NCI-H69 (cell line): ENCODE results near the gene TMEM219.
A peak's percentile ranks its signal among the peaks of the same experiment; 100 is the strongest.
"Not testable (repeated sequence)": the region's sequence is repeated elsewhere in the genome, so short reads cannot be mapped to it uniquely, and the experiment has no call there.

Experiments
- DNase-seq: peaks from one replicate; lab custom pipeline; 2025; lab: John Stamatoyannopoulos, UW

TMEM219 gene

DNA sequence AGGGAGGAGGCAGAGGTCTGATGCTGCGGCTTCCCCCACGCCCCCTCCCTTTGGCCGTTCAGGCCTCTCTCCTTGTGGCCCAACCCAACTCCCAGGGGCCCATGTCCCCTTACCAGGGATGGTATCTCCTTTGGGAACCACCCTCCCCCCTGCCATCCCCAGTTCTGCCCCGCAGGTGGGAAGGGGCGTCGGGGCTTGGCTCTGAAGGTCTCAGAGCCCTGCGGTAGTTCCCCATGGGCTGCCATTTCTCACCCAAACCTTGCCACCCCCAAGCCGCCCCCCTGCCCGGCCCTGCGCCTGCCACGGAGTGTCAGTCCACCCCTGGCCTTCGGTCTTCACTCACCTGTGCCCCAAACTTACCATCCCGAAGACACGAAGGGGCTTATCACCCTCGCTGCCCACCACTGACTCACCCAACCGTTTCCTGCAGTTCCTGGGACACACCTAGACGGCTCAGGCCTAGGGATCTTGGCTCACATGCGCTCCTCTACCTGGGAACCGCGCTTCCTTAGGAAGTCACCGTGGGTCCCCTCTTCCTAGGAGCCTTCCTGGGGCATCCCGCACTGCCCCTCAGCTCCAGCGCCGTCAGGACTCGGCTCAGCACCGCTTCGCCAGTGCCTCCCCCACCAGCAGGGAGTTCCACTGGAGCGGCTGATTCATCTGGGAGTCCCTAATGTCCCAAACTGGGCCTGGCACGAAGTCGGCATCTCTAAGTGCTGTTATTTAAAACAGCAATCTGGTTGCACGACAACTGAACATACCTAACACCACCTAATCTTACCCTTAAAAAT is 50.0 kb downstream of the TMEM219 start:
- DNase-seq = no peak

DNA sequence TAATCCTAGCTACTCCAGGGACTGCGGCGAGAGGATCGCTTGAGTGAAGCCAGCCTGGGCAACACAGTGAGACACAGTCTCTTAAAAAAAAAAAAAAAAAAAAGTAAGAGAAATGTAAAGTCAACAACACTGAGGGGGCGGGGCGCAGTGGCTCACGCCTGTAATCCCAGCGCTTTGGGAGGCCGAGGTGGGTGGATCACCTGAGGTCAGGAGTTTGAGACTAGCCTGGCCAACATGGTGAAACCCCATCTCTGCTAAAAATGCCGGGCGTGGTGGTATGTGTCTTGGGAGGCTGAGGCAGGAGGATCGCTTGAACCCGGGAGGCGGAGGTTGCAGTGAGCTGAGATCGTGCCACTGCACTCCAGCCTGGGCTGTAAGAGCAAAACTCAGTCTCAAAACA is 50.7 kb downstream of the TMEM219 start:
- not testable (repeated sequence) for DNase-seq

DNA sequence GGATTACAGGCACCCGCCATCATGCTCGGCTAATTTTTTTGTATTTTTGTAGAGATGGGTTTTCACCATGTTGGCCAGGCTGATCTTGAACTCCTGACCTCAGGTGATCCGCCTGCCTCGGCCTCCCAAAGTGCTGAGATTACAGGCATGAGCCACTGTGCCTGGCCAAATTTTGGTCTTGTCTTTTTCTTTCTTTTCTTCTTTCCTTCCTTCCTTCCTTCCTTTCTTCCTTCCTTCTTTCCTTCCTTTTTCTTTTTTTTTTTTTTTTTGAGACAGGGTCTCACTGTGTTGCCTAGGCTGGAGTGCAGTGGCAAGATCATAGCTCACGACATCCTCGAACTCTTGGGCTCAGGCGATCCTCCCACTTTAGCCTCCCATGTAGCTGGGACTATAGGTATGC is 53.6 kb downstream of the TMEM219 start:
- DNase-seq = not testable (repeated sequence)

DNA sequence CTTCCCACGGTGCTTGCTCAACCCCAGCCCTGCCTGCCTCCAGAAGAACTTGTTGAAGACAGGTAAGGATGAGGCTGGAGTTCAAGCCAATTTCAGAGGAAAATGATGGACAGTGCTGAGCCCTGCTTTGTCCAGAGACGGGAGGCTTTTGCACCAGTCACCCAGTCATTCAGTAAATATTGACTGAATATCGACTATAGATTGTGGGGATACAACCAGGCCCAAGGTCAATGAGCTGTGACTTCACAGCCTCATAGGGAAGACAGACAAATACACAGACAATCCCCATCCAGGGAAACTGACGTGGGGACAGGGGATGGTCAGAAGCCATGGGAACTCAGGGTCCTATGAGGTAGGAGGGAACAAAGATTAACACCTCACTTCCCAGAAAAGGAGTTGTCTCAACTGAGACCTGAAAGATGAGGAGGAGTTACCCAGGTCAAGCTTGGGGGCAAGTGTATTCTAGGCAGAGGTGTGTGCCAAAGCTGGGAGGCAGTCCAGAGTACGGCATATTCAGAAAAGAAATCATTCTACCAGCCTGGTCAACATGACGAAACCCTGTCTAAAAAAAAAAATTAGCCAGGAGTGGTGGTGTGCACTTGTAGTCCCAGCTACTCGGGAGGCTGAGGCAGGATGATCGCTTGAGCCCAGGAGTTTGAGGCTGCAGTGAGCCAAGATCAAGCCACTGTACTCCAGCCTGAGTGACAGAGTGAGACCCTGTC is 54.8 kb downstream of the TMEM219 start:
- no peak for DNase-seq

DNA sequence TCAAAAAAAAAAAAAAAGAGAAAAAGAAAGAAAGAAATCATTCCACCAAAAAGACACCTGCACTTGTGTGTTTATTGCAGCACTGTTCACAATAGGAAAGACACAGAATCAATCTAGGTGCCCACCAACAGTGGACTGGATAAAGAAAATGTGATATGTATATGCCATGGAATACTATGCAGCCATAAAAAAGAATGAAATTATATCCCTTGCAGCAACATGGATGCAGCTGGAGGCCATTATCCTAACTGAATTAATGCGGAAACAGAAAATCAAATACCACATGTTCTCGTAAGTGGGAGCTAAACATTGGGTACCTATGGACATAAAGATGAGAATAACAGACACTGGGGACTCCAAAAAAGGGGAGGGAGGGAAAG is 55.4 kb downstream of the TMEM219 start:
- DNase-seq = no peak

DNA sequence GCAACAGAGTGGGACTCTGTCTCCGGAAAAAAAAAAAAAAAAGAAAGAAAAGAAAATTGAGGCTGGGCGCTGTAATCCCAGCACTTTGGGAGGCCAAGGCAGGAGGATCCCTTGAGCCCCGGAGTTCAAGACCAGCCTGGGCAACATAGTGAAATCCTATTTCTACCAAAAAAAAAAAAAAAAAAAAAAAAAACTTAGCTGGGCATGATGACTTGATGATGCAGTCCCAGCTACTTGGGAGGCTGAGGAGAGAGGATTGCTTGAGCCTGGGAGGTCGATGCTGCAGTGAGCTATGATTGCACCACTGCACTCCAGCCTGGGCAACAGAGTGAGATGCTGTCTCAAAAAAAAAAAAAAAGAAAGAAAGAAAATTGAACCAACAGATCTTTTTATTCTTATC is 56.1 kb downstream of the TMEM219 start:
- not testable (repeated sequence) for DNase-seq

DNA sequence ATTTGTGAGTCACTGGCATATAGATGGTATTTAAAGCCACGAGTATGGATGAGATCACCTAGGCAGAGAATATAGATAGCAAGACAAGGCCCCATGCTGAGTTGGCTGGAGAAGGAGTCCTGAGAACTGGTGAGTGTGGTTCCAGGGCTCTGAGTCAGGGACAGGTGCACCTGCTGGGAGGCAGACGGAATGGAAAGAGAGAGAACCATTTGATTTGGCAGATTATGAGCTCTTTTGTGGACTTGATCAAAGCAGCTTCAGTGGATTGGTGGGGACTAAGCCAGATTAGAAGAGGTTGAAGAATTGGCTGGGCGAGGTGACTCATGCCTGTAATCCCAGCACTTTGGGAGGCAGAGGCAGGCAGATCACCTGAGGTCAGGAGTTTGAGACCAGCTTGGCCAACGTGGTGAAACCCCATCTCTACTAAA is 56.9 kb downstream of the TMEM219 start:
- DNase-seq = peak; percentile 31
